Measurements from ENCODE around the gene ZNF341. TPM values are rescaled to one million over a fixed set of nuclear protein-coding genes. Genes with fewer than 3 reads are reported as not detected.
A peak's percentile ranks its signal among the peaks of the same experiment; 100 is the strongest.

The ZNF341 gene
- total and polyA plus RNA-seq, 9 of the 15 experiments (the other 6 are each of a cell fraction or from before 2014, with no cell fraction given) = 0.08 to 2.6 (median 1.0) TPM

DNA sequence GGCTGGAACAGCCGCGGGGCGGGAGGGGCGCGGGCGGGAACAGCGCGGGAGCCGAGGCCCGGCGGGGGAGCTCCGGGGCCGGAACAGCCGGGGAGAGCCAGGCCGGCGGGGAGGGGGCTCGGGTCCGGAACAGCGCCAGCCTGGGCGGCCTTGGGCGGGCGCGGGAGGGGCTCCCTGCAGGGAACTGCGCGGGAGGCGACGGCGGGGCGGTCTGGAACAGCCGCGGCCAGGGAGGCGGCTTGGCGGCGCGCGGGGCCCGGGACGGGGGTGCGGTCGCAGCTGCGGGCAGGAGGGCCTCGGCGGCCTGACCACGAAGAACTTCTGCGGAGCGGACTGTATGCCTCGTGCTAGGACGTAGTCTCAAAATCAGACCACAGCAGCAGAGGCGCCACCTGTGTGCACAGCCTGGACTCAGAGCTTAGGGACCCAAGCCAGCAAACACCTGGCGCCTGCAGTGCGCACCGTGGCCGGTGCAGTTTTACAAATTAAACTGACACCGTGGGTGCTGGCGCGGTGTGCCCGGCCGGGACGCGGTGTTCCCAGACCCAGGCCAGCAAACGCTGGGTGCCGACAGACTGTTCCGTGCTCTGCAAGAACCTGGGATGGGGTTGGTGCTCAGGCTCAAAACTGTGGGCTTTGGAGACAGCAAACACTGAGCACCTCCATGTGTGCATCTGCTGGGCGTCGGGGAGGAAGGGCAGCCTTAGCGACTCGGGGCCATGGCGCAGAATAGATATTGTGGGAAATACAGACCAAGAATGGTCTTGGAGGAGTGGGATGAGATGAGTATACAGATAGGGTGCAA is 572 bp downstream of the ZNF341 start (continued):
- TF ChIP-seq CTCF (IDR thresholded peaks at IDR 0.05 in 2 of 3, conservative IDR thresholded peaks at IDR 0.05 in 1 of 3; ENCODE audit: insufficient read depth in 2 of 3, low read depth in 1 of 3, low read length in 3 of 3) (no peak), HNRNPH1 (optimal IDR thresholded peaks at IDR 0.05; ENCODE audit: low read depth, low read length) (no peak), KDM5B (IDR thresholded peaks at IDR 0.05; ENCODE audit: insufficient replicate concordance, low read depth, low read length) (peak; percentile 47), ERF (CRISPR knock-in tag; IDR thresholded peaks at IDR 0.05) (no peak), ARID2 (IDR thresholded peaks at IDR 0.05) (no peak), HIVEP1 (CRISPR knock-in tag; IDR thresholded peaks at IDR 0.05) (no peak), CREBBP (IDR thresholded peaks at IDR 0.05; ENCODE audit: low read depth, low read length) (no peak), ZNF444 (CRISPR knock-in tag; IDR thresholded peaks at IDR 0.05) (no peak), KHSRP (IDR thresholded peaks at IDR 0.05) (no peak), THAP7 (CRISPR knock-in tag; IDR thresholded peaks at IDR 0.05) (no peak), BDP1 (IDR thresholded peaks at IDR 0.05; ENCODE audit: insufficient read depth, insufficient read length) (no peak), ZNF511 (CRISPR knock-in tag; IDR thresholded peaks at IDR 0.05) (no peak), SLC30A9 (CRISPR knock-in tag; IDR thresholded peaks at IDR 0.05) (no peak), ZNF668 (CRISPR knock-in tag; IDR thresholded peaks at IDR 0.05) (no peak), SPI1 (IDR thresholded peaks at IDR 0.05; ENCODE audit: borderline replicate concordance, low read depth, low read length) (no peak), NFRKB (IDR thresholded peaks at IDR 0.05; ENCODE audit: low read depth) (no peak), POLR2B (IDR thresholded peaks at IDR 0.05; ENCODE audit: low read depth, partially characterized antibody) (no peak), TAL1 (IDR thresholded peaks at IDR 0.05) (no peak), ZNF140 (CRISPR knock-in tag; IDR thresholded peaks at IDR 0.05) (no peak), CHCHD3 (CRISPR knock-in tag; IDR thresholded peaks at IDR 0.05) (no peak), RFX1 (IDR thresholded peaks at IDR 0.05) (no peak), SIRT6 (IDR thresholded peaks at IDR 0.05; ENCODE audit: low read depth, low read length) (no peak), ATF2 (CRISPR knock-in tag; IDR thresholded peaks at IDR 0.05) (no peak), ZNF780A (CRISPR knock-in tag; IDR thresholded peaks at IDR 0.05) (no peak), ZEB2 (IDR thresholded peaks at IDR 0.05) (no peak), FOXK1 (CRISPR knock-in tag; IDR thresholded peaks at IDR 0.05; ENCODE audit: borderline replicate concordance) (no peak)
- TF ChIP-seq, protein P1, sequence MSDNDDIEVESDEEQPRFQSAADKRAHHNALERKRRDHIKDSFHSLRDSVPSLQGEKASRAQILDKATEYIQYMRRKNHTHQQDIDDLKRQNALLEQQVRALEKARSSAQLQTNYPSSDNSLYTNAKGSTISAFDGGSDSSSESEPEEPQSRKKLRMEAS (CRISPR knock-in tag; IDR thresholded peaks at IDR 0.05) = peak; percentile 73

Measured in K562 (cell line).